HG03095 (cell line): ENCODE data around the gene PRDX3.
"Not testable (repeated sequence)": the region's sequence is repeated elsewhere in the genome, so short reads cannot be mapped to it uniquely, and the experiment has no call there.

Experiments
- ATAC-seq: cut with Tn5 transposase; IDR thresholded peaks from one replicate; pipeline ENCODE4 v1.9.1; 2021; ENCODE audit warnings: moderate library complexity; ENCODE audit not compliant: unreplicated experiment

Gene PRDX3

GRCh38 chr10:119206603-119207365 lies 28.2 kb upstream of the PRDX3 start:
- ATAC-seq, result peak; percentile 51

DNA sequence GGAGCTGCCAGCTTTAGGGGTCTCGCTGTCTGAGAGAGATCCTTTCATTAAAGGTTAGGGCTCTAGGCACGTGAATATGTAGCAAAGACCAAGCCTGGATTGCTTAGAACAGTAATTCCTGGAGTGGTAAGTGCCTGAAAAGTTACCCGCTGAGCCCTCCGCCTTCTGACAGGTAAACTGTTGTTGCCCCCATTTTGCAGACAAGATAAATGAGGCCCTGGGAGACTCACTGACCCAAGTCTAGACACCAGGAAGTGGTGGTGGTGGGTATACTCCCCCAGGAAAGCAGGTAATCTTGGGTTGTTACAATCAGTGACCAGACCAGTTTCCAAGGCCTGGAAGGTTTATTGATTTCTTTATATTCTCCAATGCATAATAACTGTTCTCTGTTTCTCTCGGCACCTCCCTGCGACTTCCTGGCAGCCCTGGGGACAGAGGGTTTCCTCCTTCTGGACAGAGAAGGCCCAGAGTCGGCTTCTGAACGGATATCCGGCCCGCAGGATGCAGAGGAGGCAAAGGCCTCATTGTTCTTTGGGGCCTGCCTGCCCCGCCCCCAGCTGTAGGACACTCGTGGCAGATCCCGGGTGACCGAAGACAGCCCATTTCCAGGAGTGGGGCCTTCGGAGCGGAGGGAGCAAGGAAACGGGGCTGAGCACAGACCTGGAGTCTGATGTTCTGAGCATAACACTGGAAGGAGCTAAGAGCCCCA lies 27.4 kb upstream of the PRDX3 start:
- ATAC-seq, result peak; percentile 23

- ATAC-seq, result no peak
Observed at GRCh38 chr10:119203006-119203405, 24.4 kb upstream of the PRDX3 start.

DNA sequence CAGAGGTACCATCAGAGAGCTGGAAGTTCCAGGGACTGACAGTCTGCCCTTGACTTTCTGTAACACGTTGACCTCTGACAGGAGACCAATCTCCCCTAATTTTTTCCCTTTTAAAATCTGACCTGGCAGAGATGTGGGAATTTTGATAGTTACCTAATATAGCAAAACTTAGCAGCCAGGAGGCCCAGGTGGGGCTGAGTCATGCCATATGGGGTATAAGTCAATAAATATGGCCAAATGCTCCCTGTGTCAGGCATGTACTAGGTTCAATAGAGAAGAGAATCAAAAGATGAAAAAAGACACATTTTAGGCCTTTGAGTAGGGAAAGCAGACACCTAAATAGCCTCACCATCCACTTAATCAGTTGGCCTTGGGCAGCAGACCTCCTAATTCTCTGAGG lies 22.6 kb upstream of the PRDX3 start:
- no peak for ATAC-seq

DNA sequence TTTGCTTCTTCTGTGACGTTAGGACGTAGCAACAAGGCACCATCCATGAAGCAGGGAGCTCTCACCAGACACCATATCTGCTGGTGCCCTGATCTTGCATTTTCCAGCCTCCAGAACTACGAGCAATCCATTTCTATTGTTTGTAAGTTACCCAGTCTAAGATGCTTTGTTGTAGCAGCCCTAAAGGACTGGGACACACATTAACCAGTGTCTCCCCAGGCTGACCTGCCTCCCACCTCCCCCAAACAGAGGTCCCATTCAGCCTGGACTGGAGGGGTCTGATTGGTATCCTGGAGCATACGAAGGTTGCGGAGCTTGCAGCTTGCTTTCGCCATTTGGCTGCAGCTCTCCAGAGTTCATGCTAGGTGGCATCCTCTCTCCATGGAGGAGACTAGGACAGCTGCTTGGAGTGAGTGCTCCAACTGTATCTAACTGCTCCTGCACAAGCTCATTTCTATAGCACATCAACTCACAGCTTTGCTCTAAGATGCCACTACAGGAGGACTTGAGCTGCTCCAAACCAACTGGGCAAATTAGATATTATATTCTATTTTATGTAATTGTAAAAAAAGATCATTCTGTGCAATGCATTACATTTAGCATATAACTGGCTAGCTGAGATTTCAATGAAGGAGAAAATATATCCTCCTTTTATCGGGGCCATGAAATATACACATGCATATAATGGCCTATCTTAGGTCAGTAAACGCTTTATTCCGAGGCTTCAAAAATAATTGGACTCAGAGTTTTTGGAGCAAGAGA lies 20.8 kb upstream of the PRDX3 start:
- ATAC-seq, result no peak

DNA sequence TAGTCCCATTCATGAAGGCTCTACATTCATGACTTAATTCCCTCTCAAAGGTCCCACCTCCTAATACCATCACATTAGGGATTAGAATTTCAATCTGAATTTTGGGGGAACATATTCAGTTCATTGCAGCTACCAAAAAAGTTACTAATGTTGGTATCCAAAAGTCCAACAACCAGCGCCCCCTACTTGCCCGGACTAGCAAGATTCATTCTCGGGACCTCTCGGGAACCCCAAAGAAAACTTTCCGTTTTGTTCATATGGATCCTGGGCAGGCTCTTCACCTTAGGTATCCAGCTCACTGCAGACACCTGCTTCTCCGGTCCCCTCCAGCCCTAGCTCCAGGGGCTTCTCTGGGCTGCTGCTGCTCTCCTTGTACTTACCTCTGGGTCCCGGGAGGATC lies 19.8 kb upstream of the PRDX3 start:
- no peak for ATAC-seq

DNA sequence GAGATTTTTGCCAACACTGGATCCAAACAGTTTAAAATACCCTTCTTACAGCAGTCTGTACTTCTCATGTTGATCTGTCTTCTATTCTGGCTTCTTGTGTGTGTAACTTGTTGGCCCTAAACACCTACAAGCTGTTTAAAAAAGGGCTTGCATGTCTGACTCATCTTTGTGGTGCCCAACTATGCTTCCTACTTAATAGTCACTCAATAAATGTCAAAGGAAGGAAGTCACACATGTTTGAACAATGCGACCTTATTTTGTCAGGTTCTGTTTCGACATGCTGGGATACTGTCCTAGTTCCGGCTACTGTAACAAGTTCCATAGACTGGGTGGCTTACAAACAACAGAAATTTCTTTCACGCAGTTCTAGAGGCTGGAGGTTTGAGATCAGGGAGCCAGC lies 19.3 kb upstream of the PRDX3 start:
- ATAC-seq, result no peak

DNA sequence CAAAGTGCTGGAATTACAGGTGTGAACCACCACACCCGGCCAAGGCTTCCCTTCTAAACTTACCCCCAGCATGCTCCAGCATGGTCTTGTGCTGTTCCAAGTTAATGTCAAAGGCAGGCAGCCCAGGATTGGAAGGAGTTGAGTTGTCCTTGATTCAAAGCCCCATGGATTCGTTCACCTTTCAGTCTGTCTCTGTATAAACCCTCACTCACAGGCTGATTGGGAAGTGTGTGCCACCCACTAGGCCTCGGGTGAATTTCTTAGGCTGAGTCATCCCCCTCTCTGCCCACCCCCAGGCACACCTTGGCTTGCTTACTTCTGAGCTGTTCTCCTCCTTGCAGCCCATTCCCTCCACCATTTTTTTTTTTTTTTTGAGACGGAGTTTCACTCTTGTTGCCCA lies 13.3 kb upstream of the PRDX3 start:
- no peak for ATAC-seq

DNA sequence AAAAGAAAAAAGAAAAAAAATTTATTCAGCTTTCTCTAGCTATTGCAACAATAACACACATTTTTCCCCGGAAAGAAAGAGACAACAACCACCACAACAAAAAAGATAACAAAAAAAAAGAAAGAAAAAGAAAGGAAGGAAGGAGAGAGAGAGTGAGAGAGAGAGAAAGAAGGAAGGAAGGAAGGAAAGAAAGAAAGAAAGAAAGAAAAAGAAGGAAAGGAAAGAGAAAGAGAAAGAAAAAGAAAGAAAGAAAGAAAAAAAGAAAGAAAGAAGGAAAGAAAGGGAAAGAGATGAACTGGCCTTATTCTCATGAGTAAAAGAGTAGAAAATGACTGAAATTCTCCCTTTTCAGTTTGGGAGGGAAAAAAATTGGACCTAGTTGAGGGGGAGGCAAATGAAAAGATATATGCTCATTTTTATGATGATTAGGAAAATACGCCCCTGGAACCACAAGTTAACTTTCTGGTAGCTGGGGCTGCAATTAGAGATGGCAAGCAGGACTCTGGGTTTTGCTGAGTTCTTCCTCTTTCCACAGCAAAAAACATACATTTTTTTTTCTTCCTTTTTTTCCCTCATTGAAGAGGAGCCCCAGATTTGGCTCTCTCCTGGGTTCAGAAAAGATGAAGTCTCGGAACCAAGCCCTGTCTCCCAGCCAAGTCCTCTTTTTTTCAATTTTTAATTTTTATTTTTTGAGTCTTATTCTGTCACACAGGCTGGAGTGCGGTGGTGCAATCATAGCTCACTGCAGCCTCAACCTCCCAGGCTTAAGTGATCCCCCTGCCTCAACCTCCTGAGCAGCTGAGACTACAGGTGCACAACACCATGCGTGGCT lies 12.6 kb upstream of the PRDX3 start:
- ATAC-seq, result no peak

GRCh38 chr10:119190353-119190752 lies 11.7 kb upstream of the PRDX3 start:
- ATAC-seq, result no peak

- no peak for ATAC-seq
Observed at GRCh38 chr10:119189811-119190282, 11.2 kb upstream of the PRDX3 start.

DNA sequence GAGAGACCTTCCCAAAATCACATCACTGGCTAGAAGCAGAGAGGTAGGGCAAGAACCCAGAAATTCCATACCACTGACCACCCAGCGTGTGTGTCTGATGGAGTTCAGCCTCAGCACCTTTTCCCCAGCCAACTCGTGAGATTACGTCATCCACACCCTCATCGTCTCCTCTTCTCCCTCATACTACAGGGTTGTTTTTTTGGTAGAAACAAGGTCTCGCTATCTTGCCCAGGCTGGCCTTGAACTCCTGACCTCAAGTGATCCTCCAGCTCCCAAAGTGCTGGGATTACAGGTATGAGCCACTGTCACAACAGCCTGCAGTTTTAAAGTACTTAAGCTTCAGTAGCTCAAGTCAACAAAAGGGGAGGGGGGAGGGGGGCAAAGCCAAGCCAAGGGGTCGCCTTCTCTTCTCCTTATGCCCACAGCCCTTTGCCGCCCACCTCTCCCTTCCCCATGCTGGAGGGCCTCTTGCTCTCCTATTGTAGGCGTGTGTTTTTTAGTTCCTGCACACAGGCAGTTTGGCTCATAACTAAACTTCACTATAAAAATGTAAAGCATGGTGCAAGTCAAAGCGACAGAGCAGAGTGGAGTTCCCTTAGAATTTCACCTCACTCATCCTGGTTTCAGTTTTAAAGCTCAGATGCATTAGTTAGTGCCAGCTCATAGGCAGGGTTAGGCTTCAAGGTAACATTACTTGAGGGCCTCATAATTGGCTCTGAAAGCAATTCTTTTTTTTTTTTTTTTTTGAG lies 5.2 kb upstream of the PRDX3 start:
- no peak for ATAC-seq

DNA sequence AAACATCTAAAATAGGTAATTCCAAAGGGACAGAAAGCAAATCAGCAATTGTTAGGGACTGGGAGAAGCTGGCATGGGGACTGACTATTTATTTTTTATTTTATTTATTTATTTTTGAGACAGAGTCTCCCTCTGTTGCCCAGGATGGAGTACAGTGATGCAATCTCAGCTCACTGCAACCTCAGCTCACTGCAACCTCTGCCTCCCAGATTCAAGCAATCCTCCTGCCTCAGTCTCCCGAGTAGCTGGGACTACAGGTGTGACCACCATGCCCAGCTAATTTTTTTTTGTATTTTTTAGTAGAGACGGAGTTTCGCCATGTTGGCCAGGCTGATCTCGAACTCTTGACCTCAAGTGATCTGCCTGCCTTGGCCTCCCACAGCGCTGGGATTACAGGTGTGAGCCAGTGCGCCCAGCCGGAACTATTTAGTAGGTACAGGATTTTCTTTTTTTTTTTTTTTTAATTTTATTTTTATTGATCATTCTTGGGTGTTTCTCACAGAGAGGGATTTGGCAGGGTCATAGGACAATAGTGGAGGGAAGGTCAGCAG lies 2.3 kb upstream of the PRDX3 start:
- ATAC-seq, result not testable (repeated sequence)

DNA sequence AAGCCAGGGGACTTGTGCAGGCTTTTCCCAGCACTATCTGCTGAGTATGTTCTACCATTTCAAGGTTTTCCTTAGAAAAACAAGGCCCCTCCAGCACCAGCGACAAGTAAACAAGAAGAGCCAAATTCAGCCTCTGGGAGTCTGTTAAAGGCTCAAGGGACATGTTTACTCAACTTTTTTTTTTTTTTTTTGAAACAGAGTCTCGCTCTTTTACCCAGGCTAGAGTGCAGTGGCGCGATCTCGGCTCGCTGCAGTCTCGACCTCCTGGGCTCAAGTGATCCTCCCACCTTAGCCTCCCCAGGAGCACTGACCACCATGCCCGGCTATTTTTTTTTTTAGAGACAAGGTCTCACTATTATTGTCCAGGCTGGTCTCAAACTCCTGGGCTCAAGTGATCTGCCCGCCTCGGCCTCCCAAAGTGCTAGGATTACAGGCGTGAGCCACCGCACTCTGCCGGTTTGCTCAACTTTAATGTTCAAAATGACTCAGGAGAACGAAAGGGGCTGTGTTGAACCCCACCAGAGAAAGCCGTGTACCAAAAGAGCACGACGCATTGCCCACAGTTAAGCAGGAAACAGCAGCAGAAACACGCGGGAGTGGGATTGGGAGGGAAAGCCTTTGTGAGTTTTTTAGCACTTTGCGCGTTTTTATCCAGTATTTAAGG lies 772 bp downstream of the PRDX3 start:
- ATAC-seq, result peak; percentile 3

GRCh38 chr10:119176166-119176565 lies 2.4 kb downstream of the PRDX3 start:
- ATAC-seq, result no peak

DNA sequence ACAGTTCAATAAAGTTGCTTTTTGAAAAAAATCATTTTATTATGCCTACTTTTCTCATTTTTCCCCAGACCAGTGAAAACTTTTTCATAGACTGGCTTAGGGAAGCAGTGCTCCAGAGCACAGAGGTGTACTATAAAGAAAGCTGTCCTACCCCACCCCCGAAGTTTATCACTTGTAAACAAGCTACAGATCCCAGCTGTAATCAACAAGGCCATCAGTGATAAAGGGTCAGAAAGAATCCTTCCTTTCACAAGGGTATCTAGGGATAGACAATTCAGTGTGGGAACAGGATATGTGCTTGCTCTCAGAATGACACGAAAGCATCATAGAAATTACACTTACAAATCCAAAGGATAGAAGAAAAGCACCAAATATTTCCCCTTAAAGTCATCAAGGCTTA lies 4.5 kb downstream of the PRDX3 start:
- no peak for ATAC-seq

DNA sequence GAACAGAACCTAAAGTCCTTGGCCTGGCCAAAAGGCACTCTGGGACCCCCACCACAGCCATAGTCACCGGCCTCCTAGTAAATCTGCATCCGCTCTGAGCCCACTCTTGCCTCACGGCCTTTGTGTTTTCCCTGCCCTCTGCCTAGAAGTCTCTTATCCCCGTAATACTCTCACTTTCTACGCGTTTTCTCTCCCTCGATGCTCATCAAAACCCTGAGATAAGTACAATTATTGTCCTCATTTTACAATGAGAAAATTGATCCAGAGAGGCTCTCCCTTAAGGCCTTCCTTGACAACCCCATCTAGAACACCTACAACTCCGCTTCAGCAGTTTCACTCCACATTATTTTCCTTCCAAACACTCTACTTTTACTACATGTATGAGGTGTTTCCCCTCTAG lies 11.6 kb downstream of the PRDX3 start:
- no peak for ATAC-seq

- no peak for ATAC-seq
Observed at GRCh38 chr10:119166564-119166963, 12.0 kb downstream of the PRDX3 start.

- ATAC-seq, result no peak
Observed at GRCh38 chr10:119166118-119166500, 12.5 kb downstream of the PRDX3 start.
